HFFc6 (cell line): Measurements from ENCODE around the gene CGB3. TPM values are rescaled to one million over a fixed set of nuclear protein-coding genes. Genes with fewer than 3 reads are reported as not detected.
"Not testable (repeated sequence)": the region's sequence is repeated elsewhere in the genome, so short reads cannot be mapped to it uniquely, and the experiment has no call there.

Source experiments
- DNase-seq: peaks from one replicate; pipeline ENCODE4 v3.0.0-alpha.2; 2018
- H3K27ac Mint-ChIP-seq: 2 replicates; pipeline ENCODE4 v1.8.0; 2020; ENCODE audit warnings: mild to moderate bottlenecking, mixed read lengths
- H3K27me3 Mint-ChIP-seq: 2 replicates; pipeline ENCODE4 v1.8.0; 2021; ENCODE audit warnings: mild to moderate bottlenecking, moderate library complexity, mixed read lengths; ENCODE audit not compliant: insufficient read depth
- H3K36me3 Mint-ChIP-seq: 2 replicates; pipeline ENCODE4 v1.8.0; 2021; ENCODE audit warnings: low read depth, mixed read lengths
- H3K4me1 Mint-ChIP-seq: 2 replicates; pipeline ENCODE4 v1.8.0; 2020; ENCODE audit warnings: low read depth, mixed read lengths
- H3K4me3 Mint-ChIP-seq: 2 replicates; pipeline ENCODE4 v1.8.0; 2020; ENCODE audit warnings: mild to moderate bottlenecking, moderate library complexity, mixed read lengths
- H3K9me3 Mint-ChIP-seq: 2 replicates; pipeline ENCODE4 v1.8.0; 2020; ENCODE audit warnings: mild to moderate bottlenecking, mixed read lengths
- long read RNA-seq: library from polyadenylated mRNA; unstranded; transcript quantifications from one replicate; pipeline ENCODE4 v2.0.0, GENCODE V29; 2019
- total RNA-seq, 6 experiments: library from RNA; stranded (reverse); fragmentation: NEBNext Ultra II Directional; extraction: Animal tissue kit (Norgen Biotek cat#: 25700); gene quantifications; 2 replicates in 1 of 6; 3 replicates in 5 of 6; pipeline ENCODE4 v1.2.3, GENCODE V29; 2021
- TF ChIP-seq, protein P1 (sequence below): fragments of 200-600 bp; sonication (generic); IDR thresholded peaks from 2 replicates; pipeline ENCODE4 v1.5.0; 2021; ENCODE audit warnings: antibody characterized with exemption, mild to moderate bottlenecking

The CGB3 gene
- total RNA-seq = not detected
- long read RNA-seq = 0 reads

DNA sequence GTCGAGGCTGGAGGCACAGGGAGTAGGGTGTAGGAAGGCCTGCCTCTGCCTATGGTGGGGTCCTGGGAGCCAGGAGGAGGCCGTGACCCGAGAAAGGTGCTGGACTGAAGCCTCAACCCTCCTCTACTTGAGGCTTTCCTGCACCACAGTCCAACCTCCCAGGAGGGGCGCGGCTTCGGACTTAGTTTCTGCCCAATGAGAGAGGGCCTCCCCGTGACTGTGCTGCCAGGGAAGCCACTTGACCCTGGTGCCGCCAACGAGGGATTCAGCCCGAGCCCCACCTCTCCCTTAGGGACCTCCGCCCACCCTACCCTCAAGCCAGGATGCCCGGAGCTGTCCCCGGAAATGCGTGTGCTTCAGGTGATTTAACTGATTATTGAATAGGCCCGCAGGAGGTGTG, at the start of gene CGB3:
CGB3 (minus strand) TSS at position 101 of the 400 bp plus-strand sequence. CDS start 362 bp downstream, outside the sequence.
- not testable (repeated sequence) for H3K9me3 Mint-ChIP-seq, DNase-seq, H3K4me3 Mint-ChIP-seq, H3K27me3 Mint-ChIP-seq, H3K36me3 Mint-ChIP-seq, H3K27ac Mint-ChIP-seq
- H3K4me1 Mint-ChIP-seq = peaks cover 35% of the 10 kb centered on the region

DNA sequence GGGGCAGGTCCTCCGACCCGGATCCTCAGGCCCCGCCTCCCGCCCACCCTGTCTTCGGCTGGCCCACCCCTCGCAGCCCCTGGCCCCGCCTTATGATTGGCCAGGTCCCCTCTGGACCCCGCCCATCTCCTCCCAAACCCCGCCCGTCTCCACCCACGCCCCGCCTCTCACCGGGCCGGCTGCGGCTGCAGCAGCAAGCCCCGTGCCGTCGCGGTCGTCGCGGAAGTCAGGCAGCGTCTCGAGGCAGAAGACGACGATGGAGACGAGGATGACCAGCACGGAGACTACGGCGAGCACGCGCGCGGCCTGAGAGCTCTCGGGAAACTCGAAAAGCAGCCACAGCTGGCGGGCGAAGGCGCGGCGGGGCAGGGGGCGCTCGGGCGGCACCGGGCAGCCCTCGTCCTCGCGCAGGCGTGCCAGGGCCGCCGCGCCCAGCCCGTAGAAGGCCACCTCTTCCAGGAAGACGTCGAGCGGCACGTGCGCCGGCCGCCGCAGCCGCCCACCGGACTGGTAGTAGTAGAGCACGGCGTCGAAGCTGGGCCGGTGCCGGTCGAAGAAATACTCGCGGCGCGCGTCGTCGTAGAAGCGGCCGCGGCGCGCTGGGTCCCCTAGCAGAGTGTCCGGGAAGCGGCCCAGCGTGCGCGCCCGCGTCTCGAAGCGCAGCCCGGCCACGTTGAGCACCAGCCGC, 47.9 kb upstream of the CGB3 start:
- DNase-seq = no peak
- Mint-ChIP-seq H3K27ac (no peak overlapping the region), H3K27me3 (peaks cover 19% of the 10 kb centered on the region), H3K36me3 (peaks cover 34% of the 10 kb centered on the region), H3K4me1 (peaks cover 34% of the 10 kb centered on the region), H3K4me3 (no peak overlapping the region), H3K9me3 (peaks cover 24% of the 10 kb centered on the region)
- TF ChIP-seq, protein P1, sequence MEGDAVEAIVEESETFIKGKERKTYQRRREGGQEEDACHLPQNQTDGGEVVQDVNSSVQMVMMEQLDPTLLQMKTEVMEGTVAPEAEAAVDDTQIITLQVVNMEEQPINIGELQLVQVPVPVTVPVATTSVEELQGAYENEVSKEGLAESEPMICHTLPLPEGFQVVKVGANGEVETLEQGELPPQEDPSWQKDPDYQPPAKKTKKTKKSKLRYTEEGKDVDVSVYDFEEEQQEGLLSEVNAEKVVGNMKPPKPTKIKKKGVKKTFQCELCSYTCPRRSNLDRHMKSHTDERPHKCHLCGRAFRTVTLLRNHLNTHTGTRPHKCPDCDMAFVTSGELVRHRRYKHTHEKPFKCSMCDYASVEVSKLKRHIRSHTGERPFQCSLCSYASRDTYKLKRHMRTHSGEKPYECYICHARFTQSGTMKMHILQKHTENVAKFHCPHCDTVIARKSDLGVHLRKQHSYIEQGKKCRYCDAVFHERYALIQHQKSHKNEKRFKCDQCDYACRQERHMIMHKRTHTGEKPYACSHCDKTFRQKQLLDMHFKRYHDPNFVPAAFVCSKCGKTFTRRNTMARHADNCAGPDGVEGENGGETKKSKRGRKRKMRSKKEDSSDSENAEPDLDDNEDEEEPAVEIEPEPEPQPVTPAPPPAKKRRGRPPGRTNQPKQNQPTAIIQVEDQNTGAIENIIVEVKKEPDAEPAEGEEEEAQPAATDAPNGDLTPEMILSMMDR = no peak

DNA sequence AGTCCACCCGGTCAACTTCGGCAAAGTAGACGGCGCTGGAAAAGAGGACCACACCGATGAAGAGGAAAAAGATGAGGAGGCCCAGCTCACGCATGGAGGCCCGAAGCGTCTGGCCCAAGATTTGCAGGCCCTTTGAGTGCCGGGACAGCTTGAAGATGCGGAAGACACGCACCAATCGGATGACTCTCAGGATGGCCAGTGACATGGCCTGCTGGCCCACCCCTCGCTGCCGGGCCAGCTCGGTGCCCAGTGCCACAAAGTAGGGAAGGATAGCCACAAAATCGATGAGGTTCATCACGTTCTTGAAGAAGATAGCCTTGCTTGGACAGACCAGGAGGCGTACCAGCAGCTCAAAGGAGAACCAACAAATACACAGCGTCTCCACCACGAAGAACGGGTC, 46.3 kb upstream of the CGB3 start:
- H3K9me3 Mint-ChIP-seq = peaks cover 24% of the 10 kb centered on the region
- no peak overlapping the region for H3K27ac Mint-ChIP-seq
- H3K4me1 Mint-ChIP-seq = peaks cover 38% of the 10 kb centered on the region
- H3K27me3 Mint-ChIP-seq = peaks cover 25% of the 10 kb centered on the region
- no peak for DNase-seq
- TF ChIP-seq, protein P1 = no peak
- no peak overlapping the region for H3K4me3 Mint-ChIP-seq
- H3K36me3 Mint-ChIP-seq = peaks cover 34% of the 10 kb centered on the region

DNA sequence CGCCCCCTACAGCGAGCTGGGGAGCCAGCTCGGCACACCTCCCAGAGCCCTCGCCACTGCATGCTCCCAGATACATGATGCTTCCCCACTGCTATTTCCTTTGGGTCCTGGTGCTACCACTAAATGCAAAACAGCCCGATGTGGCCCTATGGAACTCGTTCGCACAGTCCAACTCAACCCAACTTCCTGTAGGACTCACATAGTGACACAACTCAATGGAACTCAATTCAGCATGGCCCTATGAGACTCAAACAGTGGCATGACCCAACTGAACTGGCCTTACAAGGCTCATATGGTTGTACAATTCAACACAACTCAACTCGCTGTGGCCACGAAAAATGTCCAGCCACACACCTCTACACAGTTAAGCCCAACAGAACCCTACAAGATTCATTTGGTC, 44.9 kb upstream of the CGB3 start:
- H3K4me1 Mint-ChIP-seq = peaks cover 39% of the 10 kb centered on the region
- no peak overlapping the region for H3K4me3 Mint-ChIP-seq
- peaks cover 29% of the 10 kb centered on the region for H3K27me3 Mint-ChIP-seq
- TF ChIP-seq, protein P1 = no peak
- DNase-seq = peak; percentile 42
- H3K9me3 Mint-ChIP-seq = peaks cover 24% of the 10 kb centered on the region
- H3K27ac Mint-ChIP-seq = peak overlapping the region; percentile 62; the same call in 1 of the 2 replicates
- peaks cover 34% of the 10 kb centered on the region for H3K36me3 Mint-ChIP-seq

DNA sequence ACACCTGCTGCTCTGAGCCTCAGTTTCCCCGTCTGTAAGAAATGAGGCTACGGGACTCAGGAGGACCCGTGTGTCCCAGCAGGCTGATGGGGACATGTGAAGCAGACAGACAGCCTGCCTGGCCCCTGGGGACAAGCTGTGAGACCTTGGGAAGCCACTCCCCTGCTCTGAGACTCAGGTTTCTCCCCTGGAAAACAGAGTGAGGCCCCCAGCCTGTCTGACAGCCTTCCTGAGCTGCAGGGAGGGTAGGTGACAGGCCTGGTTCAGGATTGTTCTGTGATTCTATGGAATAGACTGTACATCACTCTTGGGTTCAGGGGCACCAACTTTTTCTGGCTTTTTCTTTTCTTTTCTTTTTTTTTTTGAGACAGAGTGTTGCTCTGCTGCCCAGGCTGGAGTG, 43.4 kb upstream of the CGB3 start:
- no peak overlapping the region for H3K27ac Mint-ChIP-seq
- H3K4me3 Mint-ChIP-seq = no peak overlapping the region
- peaks cover 29% of the 10 kb centered on the region for H3K36me3 Mint-ChIP-seq
- H3K27me3 Mint-ChIP-seq = peaks cover 21% of the 10 kb centered on the region
- H3K9me3 Mint-ChIP-seq = peaks cover 18% of the 10 kb centered on the region
- TF ChIP-seq, protein P1 = no peak
- peaks cover 24% of the 10 kb centered on the region for H3K4me1 Mint-ChIP-seq
- no peak for DNase-seq

DNA sequence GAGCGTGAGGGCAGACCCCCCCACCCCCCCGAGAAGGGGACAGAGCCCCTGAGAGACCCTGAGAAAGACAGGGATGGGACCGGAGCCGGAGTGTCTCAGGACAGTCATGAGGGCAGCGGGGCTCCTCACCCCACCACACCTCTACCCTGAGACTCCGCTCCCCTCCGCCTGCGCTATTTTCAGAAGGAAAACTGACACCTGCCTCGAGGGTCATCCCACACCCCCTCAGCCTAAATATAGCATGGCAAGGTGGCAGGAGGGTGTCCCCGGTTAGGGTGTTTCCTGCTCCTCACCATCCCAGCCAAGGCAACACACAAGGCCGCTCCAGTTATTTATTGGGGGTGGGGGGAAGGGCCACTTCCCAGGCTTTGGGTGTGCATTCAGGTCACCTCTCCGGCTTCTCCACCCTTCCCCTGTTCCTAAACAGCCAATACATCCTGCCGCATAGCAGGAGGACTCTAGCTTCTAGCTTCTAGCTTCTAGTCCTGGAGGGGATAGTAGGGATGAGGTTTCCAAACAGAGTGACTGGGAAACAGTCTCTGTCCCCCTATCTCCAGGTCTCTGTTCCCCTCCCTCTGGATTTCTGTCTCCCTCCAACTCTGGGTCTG, 41.9 kb upstream of the CGB3 start:
- H3K36me3 Mint-ChIP-seq = peaks cover 29% of the 10 kb centered on the region
- peaks cover 16% of the 10 kb centered on the region for H3K27me3 Mint-ChIP-seq
- no peak overlapping the region; the same call in 1 of the 2 replicates for H3K27ac Mint-ChIP-seq
- no peak overlapping the region for H3K4me3 Mint-ChIP-seq
- no peak for DNase-seq
- TF ChIP-seq, protein P1 = no peak
- H3K9me3 Mint-ChIP-seq = peaks cover 17% of the 10 kb centered on the region
- H3K4me1 Mint-ChIP-seq = peaks cover 24% of the 10 kb centered on the region
